ENCODE results near the gene SLC39A13.

The SLC39A13 gene

DNA sequence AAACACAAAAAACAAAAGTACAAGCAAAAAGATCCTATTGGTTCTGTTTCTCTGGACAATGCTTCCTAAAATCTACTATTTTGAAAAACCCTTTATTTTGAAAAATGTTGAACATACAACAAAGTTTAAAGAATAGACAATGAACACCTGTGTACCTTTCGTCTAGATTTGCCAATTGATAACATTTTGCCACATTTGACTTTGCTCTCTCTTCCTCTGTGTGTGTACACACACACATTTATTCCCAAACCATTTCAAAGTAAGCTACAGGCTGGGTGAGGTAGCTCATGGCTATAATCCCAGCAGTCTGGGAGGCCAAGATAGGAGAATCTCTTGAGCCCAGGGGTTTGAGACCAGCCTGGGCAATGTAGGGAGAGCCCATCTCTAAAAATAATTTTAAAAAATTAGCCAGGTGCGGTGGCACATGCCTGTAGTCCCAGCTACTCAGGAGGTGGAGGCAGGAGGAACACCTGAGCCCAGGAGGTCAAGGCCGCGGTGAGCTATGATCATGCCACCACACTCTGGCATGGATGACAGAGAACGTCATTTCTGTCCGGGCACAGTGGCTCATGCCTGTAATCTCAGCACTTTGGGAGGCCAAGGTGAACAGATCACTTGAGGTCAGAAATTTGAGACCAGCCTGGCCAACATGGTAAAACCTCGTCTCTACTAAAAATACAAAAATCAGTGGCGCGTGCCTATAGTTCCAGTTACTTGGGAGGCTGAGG, 23.1 kb downstream of the SLC39A13 start:
- DNase-seq (ENCODE audit: low read depth): no peak

DNA sequence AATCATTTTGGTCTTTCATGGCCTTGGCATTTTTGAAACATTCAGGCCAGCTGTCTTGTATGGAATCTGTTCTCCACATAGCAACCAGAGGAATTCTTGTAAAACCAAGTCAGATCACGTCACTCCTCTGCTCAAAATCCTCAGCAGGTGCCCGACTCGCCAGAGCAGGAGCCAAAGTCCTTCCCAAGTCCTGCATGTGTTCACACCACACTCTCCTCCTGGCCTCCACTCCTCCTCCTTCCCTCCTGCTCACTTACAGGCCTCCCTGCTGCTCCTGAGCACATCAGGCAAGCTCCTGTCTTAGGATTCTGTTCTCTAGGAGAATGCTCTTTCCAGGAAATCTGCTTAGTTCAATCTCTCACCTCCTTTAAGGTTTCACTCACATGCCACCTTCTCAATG, 24.8 kb downstream of the SLC39A13 start:
- no peak for DNase-seq (ENCODE audit: low read depth)

DNA sequence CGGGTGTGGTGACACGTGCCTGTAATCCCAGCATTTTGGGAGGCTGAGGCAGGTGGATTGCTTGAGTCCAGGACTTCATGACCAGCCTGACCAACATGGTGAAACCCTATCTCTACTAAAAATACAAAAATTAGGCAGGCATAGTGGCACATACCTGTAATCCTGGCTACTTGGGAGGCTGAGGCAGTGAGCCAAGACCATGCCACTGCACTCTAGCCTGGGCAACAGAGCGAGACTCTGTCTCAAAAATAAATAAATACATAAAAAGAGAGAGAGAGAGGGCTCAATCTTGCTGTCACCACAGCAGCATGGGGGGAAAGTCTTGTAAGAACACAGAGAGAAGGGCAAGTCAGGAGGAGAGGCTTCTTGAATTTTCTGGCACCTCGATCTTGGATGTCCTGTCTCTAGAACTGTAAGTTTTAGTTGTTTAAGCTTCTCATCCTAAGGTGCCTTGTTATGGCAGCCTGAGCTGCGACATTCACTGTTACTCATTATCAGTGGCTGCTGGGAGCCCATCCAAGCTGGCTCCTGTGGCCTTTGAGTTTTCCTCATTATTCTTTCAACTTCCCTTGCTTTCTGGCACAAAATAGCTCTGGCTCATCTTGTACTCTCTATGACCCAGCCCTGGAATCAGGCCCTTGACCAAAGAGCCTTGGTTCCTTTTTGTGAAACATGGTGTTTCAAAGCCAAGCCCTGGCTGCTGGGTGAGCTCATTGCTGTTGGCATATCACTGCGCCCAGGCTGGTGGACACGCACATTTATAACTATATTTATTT, 25.8 kb downstream of the SLC39A13 start:
- no peak for DNase-seq (ENCODE audit: low read depth)

- DNase-seq (ENCODE audit: low read depth): no peak
These were observed 27.3 kb downstream of the SLC39A13 start for GRCh38 chr11:47435687-47436086.

- DNase-seq (ENCODE audit: low read depth): no peak
These were observed 28.3 kb downstream of the SLC39A13 start for GRCh38 chr11:47436726-47437125.

GRCh38 chr11:47437218-47437745, 28.9 kb downstream of the SLC39A13 start:
- DNase-seq (ENCODE audit: low read depth): no peak

- no peak for DNase-seq (ENCODE audit: low read depth)
These were observed 29.5 kb downstream of the SLC39A13 start for GRCh38 chr11:47437746-47438418.

DNA sequence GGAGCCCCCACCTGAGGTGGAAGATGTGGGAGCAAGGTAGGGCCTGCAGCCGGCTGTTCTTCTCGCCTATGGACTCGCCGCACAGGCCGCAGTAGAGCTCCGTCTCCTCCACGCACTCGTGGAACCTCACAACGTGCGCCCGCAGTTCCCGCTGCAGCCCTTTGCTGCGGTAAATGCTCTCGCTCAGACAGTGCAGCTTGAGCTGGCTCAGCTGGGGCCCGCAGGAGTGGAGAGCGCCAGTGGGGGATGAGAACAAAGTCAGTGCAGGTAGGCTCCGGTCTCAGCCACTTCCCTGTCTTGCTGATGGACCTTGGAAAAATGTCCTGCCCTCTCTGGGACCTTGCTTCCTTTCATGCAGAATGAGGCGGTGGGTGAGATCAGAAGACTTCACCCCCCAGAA, 30.3 kb downstream of the SLC39A13 start:
- DNase-seq (ENCODE audit: low read depth): no peak

DNA sequence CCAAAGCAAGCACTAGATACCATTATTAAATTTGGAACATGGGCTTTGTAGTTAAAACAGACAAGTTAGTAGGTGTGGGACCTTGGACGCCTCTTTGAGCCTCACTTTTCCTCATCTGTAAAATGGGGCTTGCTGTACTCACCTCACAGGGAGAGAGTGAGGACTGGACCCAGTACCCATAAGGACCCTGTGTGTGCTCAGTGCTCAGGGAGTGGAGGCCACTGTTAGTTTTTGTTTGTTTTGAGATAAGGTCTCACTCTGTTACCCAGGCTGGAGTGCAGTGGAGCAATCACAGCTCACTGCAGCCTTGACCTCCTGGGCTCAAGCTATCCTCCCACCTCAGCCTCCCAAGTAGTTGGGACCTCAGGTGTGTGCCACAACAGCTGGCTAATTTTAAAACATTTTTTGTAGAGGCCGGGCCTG, 31.7 kb downstream of the SLC39A13 start:
- no peak for DNase-seq (ENCODE audit: low read depth)

DNA sequence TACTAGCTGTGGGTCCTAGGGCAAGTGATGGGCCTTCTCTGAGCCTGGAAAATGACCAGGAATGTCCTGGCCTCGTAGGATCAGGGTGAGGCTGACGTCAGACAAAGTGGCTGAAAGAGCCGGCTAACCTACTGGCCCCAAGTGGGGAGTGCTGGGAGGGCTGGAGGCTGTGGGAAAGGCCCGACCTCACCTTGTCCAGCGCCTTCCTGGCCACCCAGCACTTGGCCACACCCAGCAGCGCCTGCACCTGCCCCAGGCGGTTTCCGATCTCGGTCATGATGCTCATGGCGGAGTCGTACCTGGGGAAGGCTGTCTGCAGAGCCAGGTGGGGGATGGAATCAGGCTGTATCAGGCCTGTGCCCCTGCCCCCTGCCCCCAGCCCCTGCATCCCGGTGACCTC, 33.0 kb downstream of the SLC39A13 start:
- DNase-seq (ENCODE audit: low read depth): no peak

GRCh38 chr11:47442514-47442913, 34.1 kb downstream of the SLC39A13 start:
- no peak for DNase-seq (ENCODE audit: low read depth)

DNA sequence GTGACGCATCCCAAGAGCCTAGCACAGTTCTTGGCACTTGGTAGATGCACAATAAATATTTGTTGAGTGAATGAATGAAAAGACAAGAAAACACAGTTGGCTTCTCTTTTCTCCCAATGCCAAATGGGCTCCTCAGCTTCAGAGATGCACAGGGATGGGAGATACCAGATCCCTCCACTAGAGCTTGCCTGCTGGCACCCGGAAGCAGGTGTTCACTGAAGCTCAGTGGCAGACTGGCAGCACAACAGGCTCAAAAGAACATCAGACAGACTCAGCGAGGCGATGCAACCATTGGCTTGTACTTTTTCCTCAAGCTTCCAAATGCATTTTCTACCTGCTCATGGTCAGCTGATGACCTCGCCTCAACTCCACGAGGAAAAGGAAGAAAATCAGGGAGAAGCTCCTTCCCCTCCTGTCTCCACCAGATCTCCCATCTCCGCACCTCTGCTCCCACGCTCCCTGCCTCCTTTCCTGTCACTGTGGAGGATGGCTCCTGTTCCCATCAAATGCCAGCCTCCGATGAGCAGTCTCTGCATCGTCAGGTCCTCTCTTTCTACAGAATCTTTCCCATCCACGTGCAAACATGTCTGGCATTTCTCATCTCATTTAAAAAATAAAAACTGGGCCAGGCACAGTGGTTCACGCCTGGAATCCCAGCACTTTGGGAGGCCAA, 34.8 kb downstream of the SLC39A13 start:
- DNase-seq (ENCODE audit: low read depth): no peak

DNA sequence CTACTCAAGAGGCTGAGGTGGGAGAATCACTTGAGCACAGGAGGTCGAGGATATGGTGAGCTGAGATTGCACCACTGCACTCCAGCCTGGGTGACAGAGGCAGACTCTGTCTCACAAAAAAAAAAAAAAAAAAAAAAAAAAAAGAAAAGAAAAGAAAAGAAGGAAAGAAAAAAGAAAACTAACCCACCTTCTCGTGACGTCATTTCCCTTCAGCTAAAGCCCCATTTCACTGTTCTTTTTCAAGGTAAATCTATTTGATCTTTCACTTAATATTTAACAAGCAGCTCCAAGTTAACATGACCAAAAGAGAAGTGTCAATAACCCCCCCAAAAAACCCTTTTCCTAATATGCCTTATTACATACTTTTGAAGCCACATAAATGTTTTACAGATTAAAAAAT, 35.4 kb downstream of the SLC39A13 start:
- DNase-seq (ENCODE audit: low read depth): no peak

DNA sequence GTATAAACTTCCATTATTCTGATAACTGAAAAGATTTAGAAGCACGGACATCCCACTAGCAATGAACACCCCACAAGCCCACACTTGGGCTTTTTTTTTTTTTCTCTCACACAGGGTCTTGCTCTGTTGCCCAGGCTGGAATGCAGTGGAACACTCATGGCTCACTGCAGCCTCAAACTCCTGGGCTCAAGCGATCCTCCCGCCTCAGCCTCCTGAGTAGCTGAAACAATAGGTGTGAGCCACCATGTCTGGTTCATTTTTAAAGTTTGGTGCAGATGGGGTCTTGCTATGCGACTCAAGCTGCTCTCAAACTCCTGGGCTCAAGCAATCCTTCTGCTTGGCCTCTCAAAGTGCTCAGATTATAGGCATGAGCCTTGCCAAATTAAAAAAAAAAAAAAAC, 37.5 kb downstream of the SLC39A13 start:
- DNase-seq (ENCODE audit: low read depth): no peak

DNA sequence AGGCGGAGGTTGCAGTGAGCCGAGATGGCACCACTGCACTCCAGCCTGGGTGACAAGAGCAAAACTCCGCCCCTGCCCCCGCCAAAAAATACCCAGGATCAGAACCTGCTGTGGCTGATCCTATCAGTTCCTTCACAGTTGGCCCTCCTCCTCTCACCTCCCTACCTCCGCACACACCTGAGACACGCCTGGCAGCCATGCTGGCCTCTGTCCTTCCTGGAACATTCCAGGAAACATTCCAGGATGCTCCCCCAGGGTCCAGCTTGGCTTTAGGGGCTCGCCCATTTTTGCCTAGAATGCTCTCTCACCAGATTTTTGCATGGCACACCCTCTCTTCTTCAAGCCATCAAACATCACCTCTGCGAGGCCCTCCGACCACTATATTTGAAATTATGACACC, 38.4 kb downstream of the SLC39A13 start:
- DNase-seq (ENCODE audit: low read depth): no peak

DNA sequence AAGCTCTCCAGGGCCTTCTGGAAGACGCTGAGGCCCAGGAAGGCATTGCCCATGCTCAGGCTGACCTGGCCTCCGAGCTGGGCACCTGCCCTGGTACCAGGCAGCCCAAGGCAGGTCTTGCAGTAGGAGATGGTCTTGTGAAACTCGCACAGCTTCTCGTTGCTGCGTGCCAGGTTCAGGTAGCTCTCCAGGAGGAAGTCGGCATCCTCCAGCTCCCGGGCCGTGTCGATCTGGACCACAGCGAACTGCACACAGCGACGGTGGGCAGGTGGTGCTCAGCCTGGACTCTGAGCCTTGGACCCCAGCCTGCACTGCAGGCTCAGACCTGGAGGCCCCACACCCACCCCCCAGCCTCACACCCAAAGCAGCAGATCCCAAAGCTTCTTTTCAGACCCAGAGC, 39.5 kb downstream of the SLC39A13 start:
- DNase-seq (ENCODE audit: low read depth): no peak

- no peak for DNase-seq (ENCODE audit: low read depth)
These were observed 40.4 kb downstream of the SLC39A13 start, which contains the start of gene RAPSN for GRCh38 chr11:47448566-47449427. Gene RAPSN, minus strand, starts transcription at chr11:47449136. Its CDS starts 172 bp downstream, at chr11:47448964.

GRCh38 chr11:47449541-47449940, 41.2 kb downstream of the SLC39A13 start:
- DNase-seq (ENCODE audit: low read depth): no peak

DNA sequence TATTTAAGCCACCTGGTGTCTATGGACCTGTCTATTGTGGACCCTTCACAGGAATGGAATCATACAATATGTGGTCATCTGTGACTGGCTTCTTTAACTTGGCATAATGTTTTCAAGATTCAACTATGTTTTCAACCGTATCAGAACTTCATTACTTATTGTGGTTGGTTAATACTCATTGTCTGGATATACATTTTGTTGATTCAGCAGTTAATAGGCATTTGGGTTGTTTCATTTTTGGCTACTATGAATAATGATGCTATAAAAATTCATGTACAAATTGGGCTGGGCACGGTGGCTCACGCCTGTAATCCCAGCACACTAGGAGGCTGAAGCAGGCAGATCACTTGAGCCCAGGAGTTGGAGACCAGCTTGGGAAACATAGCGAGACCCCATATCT, 43.0 kb downstream of the SLC39A13 start:
- no peak for DNase-seq (ENCODE audit: low read depth)

- DNase-seq (ENCODE audit: low read depth): no peak
These were observed 43.6 kb downstream of the SLC39A13 start for GRCh38 chr11:47451990-47452389.

- no peak for DNase-seq (ENCODE audit: low read depth)
These were observed 45.0 kb downstream of the SLC39A13 start for GRCh38 chr11:47453365-47453764.
